SU-DHL-6 (cell line): ENCODE measurements around the gene SGK2.

ENCODE experiments used
- H2AFZ ChIP-seq: fragments of 200-600 bp; sonication (generic); 2 replicates; pipeline ENCODE4 v1.6.1; 2014; ENCODE audit warnings: low read depth, mild to moderate bottlenecking, moderate library complexity, mixed read lengths, antibody characterized with exemption, low read length; ENCODE audit not compliant: severe bottlenecking
- H3F3A ChIP-seq: fragments of 200-600 bp; shearing (Covaris generic); 2 replicates; pipeline ENCODE4 v1.6.0; 2016; ENCODE audit warnings: antibody characterized with exemption, mild to moderate bottlenecking; ENCODE audit not compliant: insufficient read depth
- H3K27ac ChIP-seq: fragments of 200-600 bp; sonication (generic); 2 replicates; pipeline ENCODE4 v1.5.1; 2016; ENCODE audit warnings: low read depth, mild to moderate bottlenecking, low read length, moderate library complexity, mixed read lengths
- H3K27me3 ChIP-seq: fragments of 200-600 bp; sonication (generic), shearing (Covaris generic); 2 replicates; pipeline ENCODE4 v1.6.0; 2014; ENCODE audit warnings: mild to moderate bottlenecking, low read length
- H3K36me3 ChIP-seq: fragments of 200-600 bp; sonication (generic); 2 replicates; pipeline ENCODE4 v1.6.1; 2014; ENCODE audit warnings: mild to moderate bottlenecking, low read length, mixed read lengths
- H3K4me2 ChIP-seq: fragments of 300-600, 200-600 bp; shearing (Covaris generic), sonication (generic); 2 replicates; pipeline ENCODE4 v1.6.0; 2014; ENCODE audit warnings: low read length, low read depth, mild to moderate bottlenecking; ENCODE audit not compliant: poor library complexity, severe bottlenecking
- H3K4me3 ChIP-seq: fragments of 200-600 bp; sonication (generic); 2 replicates; pipeline ENCODE4 v1.5.1; 2014; ENCODE audit warnings: antibody characterized with exemption, low read length, mild to moderate bottlenecking, mixed read lengths; ENCODE audit not compliant: insufficient read depth, poor library complexity, severe bottlenecking
- H3K79me2 ChIP-seq: fragments of 200-600 bp; sonication (generic); 2 replicates; pipeline ENCODE4 v1.6.1; 2014; ENCODE audit warnings: mild to moderate bottlenecking, low read length, moderate library complexity; ENCODE audit not compliant: insufficient read depth
- H3K9ac ChIP-seq: fragments of 200-600 bp; sonication (generic); 2 replicates; pipeline ENCODE4 v1.7.0; 2014; ENCODE audit warnings: mild to moderate bottlenecking, low read length
- H3K9me2 ChIP-seq: fragments of 200-600 bp; sonication (generic); replicated peaks from 2 replicates; pipeline ENCODE4 v1.6.1; 2014; ENCODE audit warnings: low read length; ENCODE audit not compliant: insufficient read depth
- H3K9me3 ChIP-seq: fragments of 200-600 bp; sonication (generic); 2 replicates; pipeline ENCODE4 v1.6.1; 2014; ENCODE audit warnings: low read length, mixed read lengths; ENCODE audit not compliant: insufficient read depth
- H4K20me1 ChIP-seq: fragments of 200-600 bp; sonication (generic); 2 replicates; pipeline ENCODE4 v1.6.1; 2014; ENCODE audit warnings: low read depth, mild to moderate bottlenecking, antibody characterized with exemption, low read length, moderate library complexity, mixed read lengths
- CTCF ChIP-seq: fragments of 200-600 bp; sonication (generic); IDR thresholded peaks from one replicate; pipeline ENCODE4 v1.5.1; 2017; ENCODE audit warnings: antibody characterized with exemption, mild to moderate bottlenecking, low read length, moderate library complexity; ENCODE audit not compliant: insufficient read depth, poor library complexity, severe bottlenecking
- EZH2phosphoT487 ChIP-seq: fragments of 200-600 bp; sonication (generic), shearing (Covaris generic); conservative IDR thresholded peaks from 2 replicates; pipeline ENCODE4 v1.6.1; 2018; ENCODE audit warnings: mild to moderate bottlenecking, antibody characterized with exemption, low read length, moderate library complexity, mixed read lengths

Gene SGK2

DNA sequence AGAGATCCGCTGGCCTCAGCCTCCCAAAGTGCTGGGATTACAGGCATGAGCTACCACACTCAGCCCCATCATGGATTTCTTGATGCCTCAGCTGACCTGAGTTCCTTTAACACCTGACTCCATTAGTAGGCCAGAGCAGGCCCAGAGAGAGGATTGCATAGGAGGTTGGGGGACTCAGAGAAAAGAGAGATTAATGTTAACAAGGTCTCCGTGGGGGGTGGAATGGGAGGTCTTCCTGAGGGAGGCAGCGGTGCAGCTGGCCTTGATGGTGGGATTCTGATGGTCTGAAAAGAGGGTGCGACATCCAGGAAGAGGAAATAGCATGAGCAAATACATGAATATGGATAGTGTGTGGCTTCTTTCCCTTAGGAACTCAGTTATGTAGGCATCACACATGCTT lies 9.9 kb downstream of the SGK2 start:
- H3K9me2 ChIP-seq: no peaks in the 10 kb centered on the region
- H3K9ac ChIP-seq: no peak overlapping the region
- no peaks in the 10 kb centered on the region for H3F3A ChIP-seq
- H3K4me3 ChIP-seq: no peak overlapping the region
- no peak overlapping the region for H3K4me2 ChIP-seq
- no peak for TF ChIP-seq EZH2phosphoT487
- no peak for TF ChIP-seq CTCF
- H3K36me3 ChIP-seq: no peaks in the 10 kb centered on the region
- H3K9me3 ChIP-seq: no peaks in the 10 kb centered on the region
- H3K79me2 ChIP-seq: no peaks in the 10 kb centered on the region
- H3K27ac ChIP-seq: no peak overlapping the region
- no peaks in the 10 kb centered on the region for H4K20me1 ChIP-seq
- H2AFZ ChIP-seq: no peak overlapping the region
- no peaks in the 10 kb centered on the region for H3K27me3 ChIP-seq

- no peaks in the 10 kb centered on the region for H3K27me3 ChIP-seq
- H3K9me2 ChIP-seq: no peaks in the 10 kb centered on the region
- no peaks in the 10 kb centered on the region for H4K20me1 ChIP-seq
- H3K36me3 ChIP-seq: no peaks in the 10 kb centered on the region
- TF ChIP-seq EZH2phosphoT487: no peak
- no peak for TF ChIP-seq CTCF
- no peaks in the 10 kb centered on the region for H3K9me3 ChIP-seq
- H2AFZ ChIP-seq: no peak overlapping the region
- no peak overlapping the region for H3K27ac ChIP-seq
- no peak overlapping the region for H3K4me2 ChIP-seq
- H3K4me3 ChIP-seq: no peak overlapping the region
- H3K79me2 ChIP-seq: no peaks in the 10 kb centered on the region
- H3F3A ChIP-seq: no peaks in the 10 kb centered on the region
- H3K9ac ChIP-seq: no peak overlapping the region
Observed at GRCh38 chr20:43569282-43569681, 10.5 kb downstream of the SGK2 start.

DNA sequence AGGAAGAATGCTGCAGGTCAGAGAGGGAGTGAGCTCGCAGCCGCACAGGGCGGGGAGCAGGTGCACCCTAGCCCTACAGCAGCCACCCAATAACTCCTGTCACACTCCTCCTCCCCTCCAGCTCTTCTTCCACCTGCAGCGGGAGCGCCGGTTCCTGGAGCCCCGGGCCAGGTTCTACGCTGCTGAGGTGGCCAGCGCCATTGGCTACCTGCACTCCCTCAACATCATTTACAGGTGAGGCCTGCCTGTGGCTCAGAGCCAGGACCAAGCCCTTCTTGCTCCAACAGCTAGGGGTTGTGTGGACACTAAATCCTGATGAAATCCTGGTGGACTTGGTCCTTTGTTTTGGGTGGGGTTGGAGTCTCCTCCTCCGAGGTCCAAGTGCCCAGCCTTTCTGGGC lies 11.7 kb downstream of the SGK2 start:
- H3K79me2 ChIP-seq: no peaks in the 10 kb centered on the region
- TF ChIP-seq EZH2phosphoT487 (no peak), CTCF (no peak)
- no peaks in the 10 kb centered on the region for H3K36me3 ChIP-seq
- H3K4me2 ChIP-seq: no peak overlapping the region
- no peaks in the 10 kb centered on the region for H4K20me1 ChIP-seq
- H3K9me2 ChIP-seq: no peaks in the 10 kb centered on the region
- no peak overlapping the region for H2AFZ ChIP-seq
- H3K27me3 ChIP-seq: no peaks in the 10 kb centered on the region
- H3K9me3 ChIP-seq: no peaks in the 10 kb centered on the region
- no peak overlapping the region for H3K4me3 ChIP-seq
- no peaks in the 10 kb centered on the region for H3F3A ChIP-seq
- H3K9ac ChIP-seq: no peak overlapping the region
- no peak overlapping the region for H3K27ac ChIP-seq

GRCh38 chr20:43571310-43571709 lies 12.5 kb downstream of the SGK2 start:
- no peaks in the 10 kb centered on the region for H3F3A ChIP-seq
- TF ChIP-seq CTCF (no peak), EZH2phosphoT487 (no peak)
- no peak overlapping the region for H2AFZ ChIP-seq
- no peak overlapping the region for H3K4me3 ChIP-seq
- no peak overlapping the region for H3K27ac ChIP-seq
- no peak overlapping the region for H3K9ac ChIP-seq
- H3K79me2 ChIP-seq: no peaks in the 10 kb centered on the region
- H3K27me3 ChIP-seq: no peaks in the 10 kb centered on the region
- H3K4me2 ChIP-seq: no peak overlapping the region
- no peaks in the 10 kb centered on the region for H3K9me3 ChIP-seq
- H4K20me1 ChIP-seq: no peaks in the 10 kb centered on the region
- H3K36me3 ChIP-seq: no peaks in the 10 kb centered on the region
- no peaks in the 10 kb centered on the region for H3K9me2 ChIP-seq
